ENCODE measurements around the gene ING3.
"Not testable (repeated sequence)": the region's sequence is repeated elsewhere in the genome, so short reads cannot be mapped to it uniquely, and the experiment has no call there.

The ING3 gene

DNA sequence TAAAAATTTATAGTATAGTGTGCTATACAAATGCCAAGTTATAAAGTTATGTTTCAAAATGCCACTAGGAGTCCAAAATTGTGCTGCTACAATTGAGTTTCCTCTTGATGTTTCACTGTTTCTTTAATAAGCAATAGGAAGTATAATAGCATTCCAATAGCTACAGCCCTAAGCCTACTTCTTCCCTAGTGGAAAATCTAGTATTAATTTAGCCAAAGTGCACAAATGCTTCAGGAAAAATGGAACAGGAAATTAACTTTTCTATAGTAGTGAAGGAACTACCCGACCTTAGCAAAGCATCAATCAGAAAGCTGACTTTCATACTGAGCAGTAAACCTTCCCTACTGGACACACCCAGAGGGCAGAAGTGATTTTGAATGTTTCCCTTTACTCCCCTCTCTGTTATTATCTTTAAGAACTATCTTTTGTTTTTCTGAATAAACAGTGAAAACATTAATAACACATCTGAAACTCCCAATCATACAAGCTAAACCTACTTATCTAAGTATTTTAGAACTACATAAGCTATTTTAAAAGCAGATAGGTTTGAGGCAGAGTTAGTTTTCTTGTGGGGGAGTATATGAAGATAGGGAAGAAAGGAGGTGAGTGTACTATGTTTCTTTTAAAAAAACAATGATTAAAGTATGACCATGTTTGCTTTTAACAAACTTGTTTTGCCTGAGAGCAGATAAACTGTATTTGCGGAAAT is 51.6 kb downstream of the ING3 start:
- DNase-seq (ENCODE audit: low read depth in 2 of 2), result no peak

DNA sequence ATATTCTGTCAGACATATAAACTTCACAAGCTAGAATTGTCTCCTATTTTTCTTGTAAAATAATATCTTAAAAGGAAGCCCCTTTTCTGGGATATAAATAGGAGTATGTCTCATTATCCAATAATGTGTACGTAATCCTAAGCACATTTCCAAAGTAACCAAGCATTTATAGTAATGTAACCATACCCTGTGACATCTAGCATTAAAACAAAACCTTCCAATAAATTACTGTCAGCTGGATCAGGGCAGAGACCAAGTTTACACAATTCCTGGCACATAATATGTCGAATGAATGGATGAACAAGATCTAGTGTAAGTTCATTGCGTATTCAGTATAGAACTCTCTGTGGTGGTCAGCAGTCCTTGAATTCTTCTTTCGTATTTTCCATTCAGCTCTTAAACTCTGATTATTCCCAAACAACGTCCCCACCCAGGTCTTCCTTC is 52.2 kb downstream of the ING3 start:
- no peak for DNase-seq (ENCODE audit: low read depth in 2 of 2)

- DNase-seq (ENCODE audit: low read depth in 2 of 2), result no peak
Observed at GRCh38 chr7:121003986-121004685, 53.6 kb downstream of the ING3 start.

GRCh38 chr7:121005058-121005457 is 54.5 kb downstream of the ING3 start:
- DNase-seq (ENCODE audit: low read depth in 2 of 2), result not testable (repeated sequence)

- no peak for DNase-seq (ENCODE audit: low read depth in 2 of 2)
Observed at GRCh38 chr7:121005996-121006584, 55.5 kb downstream of the ING3 start.

- DNase-seq (ENCODE audit: low read depth in 2 of 2), result no peak
Observed at GRCh38 chr7:121006711-121007315, 56.2 kb downstream of the ING3 start.

- DNase-seq (ENCODE audit: low read depth in 2 of 2), result no peak
Observed at GRCh38 chr7:121008816-121009215, 58.2 kb downstream of the ING3 start.

GRCh38 chr7:121011401-121011800 is 60.8 kb downstream of the ING3 start:
- DNase-seq (ENCODE audit: low read depth in 2 of 2), result no peak

DNA sequence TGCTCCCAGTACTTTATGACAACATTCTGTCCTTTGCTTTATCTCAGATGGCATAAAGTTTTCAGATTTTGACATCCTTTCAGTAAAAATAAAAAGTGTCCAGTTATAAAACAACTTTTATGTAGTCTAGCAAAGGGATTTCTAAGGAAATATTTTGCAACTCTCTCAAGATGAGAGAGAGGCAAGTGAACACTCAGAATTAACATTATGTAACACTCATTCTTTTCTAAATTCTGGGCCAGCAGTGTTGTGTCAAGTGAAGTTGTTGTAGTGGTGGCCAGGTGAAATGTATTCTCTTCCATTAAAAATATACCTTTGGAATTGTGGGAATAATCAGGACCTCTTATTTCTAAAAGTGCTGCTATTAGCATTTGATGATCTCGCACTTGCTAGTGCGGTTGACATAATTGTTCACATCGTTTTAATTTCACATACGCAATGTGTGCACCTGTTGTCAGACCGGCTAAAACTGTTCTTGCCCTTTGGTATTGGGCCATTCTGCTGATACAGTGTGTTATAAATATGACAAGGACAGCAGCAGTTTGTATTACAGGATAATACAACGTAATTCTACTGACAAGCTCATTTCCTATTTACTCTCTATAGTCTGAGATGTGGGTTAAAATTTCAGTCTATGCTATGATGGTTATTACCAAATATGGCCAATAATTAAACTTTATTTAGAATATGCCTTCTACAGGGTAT is 61.7 kb downstream of the ING3 start:
- DNase-seq (ENCODE audit: low read depth in 2 of 2), result no peak

- DNase-seq (ENCODE audit: low read depth in 2 of 2), result no peak
Observed at GRCh38 chr7:121012919-121013318, 62.3 kb downstream of the ING3 start.

- DNase-seq (ENCODE audit: low read depth in 2 of 2), result no peak
Observed at GRCh38 chr7:121015560-121015959, 65.0 kb downstream of the ING3 start.

GRCh38 chr7:121016966-121017365 is 66.4 kb downstream of the ING3 start:
- no peak for DNase-seq (ENCODE audit: low read depth in 2 of 2)

DNA sequence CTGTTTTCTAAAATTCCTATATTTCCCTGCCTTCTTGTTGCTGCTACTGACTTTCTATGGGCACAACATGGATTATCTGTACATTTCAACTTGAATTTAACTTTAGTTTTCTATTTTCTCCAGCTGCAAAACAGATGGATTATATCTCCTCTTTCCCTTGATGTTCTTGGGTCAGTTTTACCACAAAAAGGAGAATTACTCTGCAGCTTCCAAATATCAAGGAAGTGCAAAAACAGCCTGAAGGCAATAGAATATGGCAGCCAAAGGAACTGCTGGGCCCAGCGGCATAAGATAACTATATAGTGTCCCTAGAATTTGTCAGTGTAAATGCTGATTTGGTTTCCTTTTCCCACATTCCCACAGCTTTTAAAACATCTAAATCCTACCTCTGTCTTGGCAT is 67.0 kb downstream of the ING3 start:
- no peak for DNase-seq (ENCODE audit: low read depth in 2 of 2)

DNA sequence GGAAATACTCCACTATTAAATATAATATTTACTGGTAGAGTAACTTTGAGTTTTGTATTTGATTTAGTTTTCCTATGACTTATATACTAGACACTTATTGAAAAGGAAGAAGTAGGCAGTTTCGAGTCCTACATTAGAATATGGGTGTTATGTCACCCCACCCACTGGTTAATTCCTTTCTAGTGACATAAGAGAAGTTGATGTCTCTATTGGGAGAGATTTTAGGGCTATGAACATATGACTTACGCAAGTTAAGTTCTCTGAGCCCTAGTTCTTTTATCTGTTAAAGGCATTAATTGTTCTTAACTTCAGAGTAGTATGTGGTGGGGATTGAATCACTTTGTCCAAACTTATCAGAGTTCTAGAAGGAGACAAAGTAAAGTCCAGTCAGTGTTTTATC is 68.4 kb downstream of the ING3 start:
- no peak for DNase-seq (ENCODE audit: low read depth in 2 of 2)

- DNase-seq (ENCODE audit: low read depth in 2 of 2), result no peak
Observed at GRCh38 chr7:121020249-121020988, 69.8 kb downstream of the ING3 start.

DNA sequence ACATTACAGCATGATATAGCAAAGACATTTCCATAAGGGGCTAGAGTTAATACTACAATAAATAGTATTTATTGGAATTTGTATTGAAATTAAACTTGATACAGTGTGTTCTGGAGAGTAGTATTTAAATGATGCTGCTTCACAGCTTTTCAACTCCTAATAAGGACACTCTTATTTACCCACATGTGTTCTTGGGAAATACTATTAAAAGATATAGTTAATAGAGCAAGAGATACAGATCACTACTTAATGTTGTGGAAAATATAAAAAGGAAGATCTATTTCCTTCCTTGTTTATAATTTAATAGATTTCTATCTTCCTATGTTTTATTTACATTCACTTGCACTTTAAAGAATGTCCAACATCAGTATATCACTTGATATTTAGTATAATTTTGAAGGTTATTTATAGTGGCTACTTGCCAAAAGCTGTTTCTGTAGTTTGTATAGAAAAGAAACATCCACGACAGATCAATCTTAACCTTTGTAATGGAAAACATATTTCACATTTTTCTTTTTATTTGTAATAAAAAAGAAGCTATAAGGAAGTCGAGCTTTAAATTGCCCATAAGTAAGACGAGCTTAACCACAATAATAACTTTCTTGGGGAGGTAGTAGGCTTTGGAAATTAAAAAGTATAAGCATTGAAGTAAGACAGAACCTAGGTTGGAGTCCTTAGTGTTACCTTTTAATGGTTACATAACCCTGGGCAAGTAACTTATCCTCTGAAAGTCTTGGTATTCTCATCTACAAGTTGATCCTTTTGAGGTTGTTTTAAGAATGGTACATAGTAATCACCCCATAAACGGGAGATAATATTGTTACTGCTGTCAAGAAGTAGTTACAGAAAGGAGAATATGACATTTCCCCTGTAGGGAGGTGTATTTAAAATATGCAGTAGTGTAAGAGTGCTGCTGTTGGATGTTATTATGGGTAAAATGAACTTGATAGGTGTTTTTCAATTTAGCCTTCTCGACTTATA is 70.7 kb downstream of the ING3 start:
- DNase-seq (ENCODE audit: low read depth in 2 of 2), result no peak

- no peak for DNase-seq (ENCODE audit: low read depth in 2 of 2)
Observed at GRCh38 chr7:121023194-121023593, 72.6 kb downstream of the ING3 start.

DNA sequence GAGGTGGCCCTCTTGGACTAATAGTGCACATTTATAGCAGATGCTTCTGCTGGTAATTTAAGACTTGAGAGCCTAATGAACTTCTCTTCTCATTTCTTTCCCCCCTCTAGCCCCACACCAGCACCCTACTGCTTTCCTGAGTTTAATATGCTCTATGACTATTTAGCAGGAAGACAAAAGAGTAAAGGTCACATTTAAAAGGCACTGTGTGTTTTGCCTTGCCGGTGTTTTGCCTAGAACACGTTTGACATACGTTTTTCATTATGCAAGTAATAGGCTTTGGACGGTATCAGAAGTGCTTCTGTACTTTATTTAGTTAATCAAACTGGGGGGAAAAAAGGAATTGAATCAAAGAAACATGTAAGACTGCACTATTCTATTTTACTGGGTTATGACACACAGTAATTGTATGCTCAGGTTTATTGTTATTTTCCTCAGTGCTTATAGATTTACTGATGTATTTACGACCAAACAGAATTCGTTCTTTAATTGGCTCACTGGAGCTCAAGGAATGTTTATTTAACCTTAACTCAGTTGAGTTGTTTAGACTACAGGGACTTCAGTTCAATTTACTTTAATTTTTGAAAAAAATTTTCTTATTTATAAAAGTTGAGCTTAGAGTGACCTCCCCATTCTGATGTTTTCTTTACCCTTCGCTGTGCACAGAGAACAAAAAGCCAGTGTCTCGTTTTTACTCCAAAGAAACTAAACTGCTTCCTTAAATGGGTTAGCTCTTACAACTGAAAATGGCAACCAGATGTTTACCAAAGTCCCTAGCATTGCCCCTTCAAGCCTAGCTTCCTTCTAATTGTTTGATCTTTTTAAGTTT is 73.3 kb downstream of the ING3 start:
- no peak for DNase-seq (ENCODE audit: low read depth in 2 of 2)

- no peak for DNase-seq (ENCODE audit: low read depth in 2 of 2)
Observed at GRCh38 chr7:121024611-121025010, 74.0 kb downstream of the ING3 start.

All from stimulated activated CD4-positive, alpha-beta T cell treated with anti-CD3 and anti-CD28 coated beads, Interleukin-4, amount 100 ng/mL, for 48 hours (primary cell).